NCI-H2196 treated with DMSO at 0.1 percent for 48 hours (cell line): ENCODE results near the gene MCOLN3.

Source experiments
- DNase-seq: peaks from one replicate; lab custom pipeline; 2025; ENCODE audit not compliant: unreplicated experiment; lab: John Stamatoyannopoulos, UW

MCOLN3 gene

GRCh38 chr1:85048296-85049064 lies at the start of gene MCOLN3:
MCOLN3 (minus strand) TSS chr1:85048500; CDS start chr1:85045360, 3,140 bp downstream.
- DNase-seq: peak; percentile 32

- no peak for DNase-seq
Observed at GRCh38 chr1:85093644-85094043, 45.3 kb upstream of the MCOLN3 start.

DNA sequence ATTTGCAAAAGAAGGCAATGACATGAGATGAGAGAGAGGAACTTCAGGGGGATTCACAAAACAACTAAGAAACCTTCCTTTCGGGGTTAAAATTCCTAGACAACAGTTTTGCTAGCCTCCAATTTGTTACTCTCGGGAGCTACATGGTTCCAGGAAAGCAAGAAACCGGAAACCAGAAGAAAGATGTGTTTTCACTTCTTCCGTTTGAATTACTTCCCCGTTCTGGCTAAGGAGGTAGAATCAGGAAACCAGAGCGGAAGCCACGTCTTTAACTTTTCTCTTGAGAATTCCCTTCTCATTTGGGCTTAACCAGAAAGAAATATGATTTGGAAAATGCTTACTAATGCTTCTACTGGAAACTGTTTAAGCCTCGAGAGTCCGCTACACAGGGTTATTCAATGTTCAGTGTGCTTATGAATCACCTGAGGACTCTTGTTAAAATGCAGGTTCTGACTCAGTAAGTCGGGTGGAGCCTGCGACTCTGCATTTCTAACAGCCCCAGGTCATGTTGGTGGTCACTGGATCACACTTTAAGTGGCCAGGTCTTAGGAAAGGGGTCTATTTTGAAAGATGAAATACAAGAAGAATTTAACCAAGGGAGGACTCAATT lies 43.5 kb upstream of the MCOLN3 start:
- no peak for DNase-seq

DNA sequence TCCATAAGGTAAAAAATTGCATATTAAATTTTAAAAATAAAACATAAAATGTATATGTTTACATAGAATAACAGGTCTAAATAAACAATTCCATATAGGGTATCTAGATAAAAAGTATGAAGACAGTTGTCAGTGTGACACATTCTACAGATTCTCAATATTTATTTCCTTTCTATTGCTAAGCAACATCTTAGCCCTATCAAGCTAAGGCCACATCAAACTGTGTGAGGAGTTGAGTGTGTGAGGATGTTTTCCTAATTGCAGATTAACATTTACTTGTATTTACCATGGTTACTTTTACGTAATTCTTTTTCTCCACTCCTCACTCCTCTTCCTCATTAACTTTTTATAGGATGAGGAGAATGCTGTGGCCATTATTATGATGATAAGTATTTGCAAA lies 41.9 kb upstream of the MCOLN3 start:
- no peak for DNase-seq

DNA sequence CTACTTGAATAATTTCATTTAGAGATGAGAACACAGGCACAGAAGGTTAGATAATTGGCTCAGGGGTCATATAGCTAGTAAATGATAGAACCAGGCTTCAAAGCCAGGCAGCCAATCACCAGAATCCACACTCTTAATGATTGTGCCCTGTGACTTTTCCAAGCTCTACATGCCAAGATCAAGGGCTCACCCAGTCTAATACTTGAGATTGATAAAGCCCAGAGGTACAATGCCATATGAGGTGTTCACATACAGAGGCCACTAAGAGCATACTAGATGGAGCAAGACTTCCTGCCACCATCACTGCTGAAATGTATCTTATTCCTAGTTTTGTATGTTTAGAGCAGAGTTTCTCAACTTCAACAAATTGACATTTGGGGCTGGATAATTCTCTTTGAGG lies 40.9 kb upstream of the MCOLN3 start:
- DNase-seq: no peak

DNA sequence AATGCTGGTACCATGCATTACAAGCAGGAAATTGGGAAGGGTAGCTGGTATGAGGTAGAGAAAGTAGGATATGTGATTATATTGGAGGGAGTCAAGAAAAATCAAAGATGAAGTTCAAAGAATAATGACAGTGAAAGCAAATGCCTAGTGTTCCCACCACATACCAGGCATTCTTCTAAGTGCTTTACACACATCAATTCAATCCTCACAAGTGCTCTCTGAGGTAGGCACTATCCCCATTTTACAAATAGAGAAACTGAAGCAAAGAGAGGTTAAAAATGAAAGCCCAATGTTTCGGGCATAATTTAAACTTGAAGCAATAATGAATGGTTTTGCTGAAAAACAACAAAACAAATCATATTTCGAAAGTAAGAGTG lies 40.1 kb upstream of the MCOLN3 start:
- DNase-seq: no peak

- no peak for DNase-seq
Observed at GRCh38 chr1:85087659-85088407, 39.5 kb upstream of the MCOLN3 start.

DNA sequence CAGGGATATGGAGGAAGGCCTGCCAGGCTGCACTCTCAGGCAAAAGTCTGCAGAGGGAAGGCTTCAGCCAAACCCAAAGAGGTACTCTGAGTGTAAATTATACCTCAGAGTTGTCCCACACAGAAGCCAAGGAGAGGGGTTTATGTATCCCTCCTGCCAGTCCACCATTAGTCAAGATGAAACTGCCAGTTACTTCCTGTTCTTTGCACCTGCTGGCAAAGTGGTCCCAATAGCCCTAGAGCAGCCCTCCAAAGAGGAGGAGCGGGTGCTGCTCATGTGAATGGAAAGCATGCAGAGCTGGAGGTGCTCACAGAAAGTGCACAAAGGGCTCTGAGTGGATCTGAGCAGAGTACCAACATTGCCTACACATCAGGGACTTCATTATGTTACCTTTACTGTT lies 37.1 kb upstream of the MCOLN3 start:
- DNase-seq: no peak

DNA sequence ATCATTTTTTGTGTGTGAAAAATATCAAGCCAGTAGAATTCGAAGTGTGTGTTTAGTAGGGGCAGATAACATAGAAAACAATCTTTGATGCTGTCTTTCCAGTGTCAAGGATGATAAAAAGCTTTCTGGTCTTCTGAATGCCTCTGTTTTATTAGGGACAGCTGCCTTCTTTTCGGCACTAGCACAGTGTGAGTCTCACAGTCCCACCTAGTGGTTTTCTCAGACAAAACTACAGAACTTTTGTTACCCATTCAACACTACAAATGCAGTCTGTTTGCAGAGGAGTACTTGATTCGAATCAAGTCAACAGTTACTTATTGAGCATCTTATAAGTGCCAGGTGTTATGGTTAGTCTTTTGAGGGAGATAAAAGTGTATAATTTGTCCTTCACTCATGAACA lies 30.6 kb upstream of the MCOLN3 start:
- no peak for DNase-seq

GRCh38 chr1:85074365-85074964 lies 26.2 kb upstream of the MCOLN3 start:
- DNase-seq: no peak

GRCh38 chr1:85070972-85071492 lies 22.7 kb upstream of the MCOLN3 start:
- no peak for DNase-seq

- DNase-seq: no peak
Observed at GRCh38 chr1:85068846-85069245, 20.5 kb upstream of the MCOLN3 start.

DNA sequence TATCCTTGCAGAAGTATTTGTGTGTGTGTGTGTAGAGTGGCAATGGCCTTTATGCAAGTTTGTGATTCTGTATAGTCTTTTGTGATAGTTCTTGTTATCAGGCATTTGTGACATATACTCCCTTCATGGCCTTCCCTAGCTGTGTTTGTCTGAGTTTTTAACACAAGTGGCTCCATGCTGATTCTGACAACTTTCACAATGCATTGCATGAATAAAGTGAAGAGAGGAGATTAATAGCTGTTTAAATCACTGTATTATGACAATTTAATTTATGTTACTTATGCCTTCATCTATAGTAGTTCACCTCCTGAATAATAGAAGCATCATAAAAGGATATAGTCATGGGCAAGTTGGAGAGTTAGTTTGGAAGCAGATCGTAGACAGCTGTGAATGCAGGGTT lies 17.2 kb upstream of the MCOLN3 start:
- DNase-seq: no peak

DNA sequence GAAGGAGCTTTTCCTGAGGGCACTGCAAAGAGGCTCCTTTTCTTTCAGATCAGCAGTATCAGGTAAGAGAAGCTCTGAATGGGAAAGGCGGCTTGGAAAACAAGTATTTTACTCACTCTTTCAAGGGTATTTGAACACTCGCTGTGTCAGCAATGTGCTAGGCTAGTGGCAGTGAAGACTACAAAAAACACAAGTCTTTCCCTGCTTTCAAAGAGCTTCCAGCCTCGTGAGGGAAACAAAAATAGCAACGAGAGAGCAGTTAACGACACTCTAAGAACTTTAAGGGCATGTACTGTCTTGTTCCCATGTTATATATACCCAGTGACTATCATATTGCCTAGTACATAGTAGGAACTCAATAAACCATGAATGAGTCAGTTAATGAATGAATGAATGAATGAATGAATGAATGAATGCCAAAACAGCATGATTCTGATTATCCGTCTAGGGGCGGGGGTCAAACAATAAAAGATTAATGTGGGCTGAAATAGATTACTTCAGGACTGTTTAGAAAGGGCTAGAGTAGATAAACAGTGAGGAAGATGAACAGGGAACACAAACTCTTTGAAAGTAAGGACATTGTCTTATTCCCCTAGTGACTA lies 14.2 kb upstream of the MCOLN3 start:
- DNase-seq: no peak

DNA sequence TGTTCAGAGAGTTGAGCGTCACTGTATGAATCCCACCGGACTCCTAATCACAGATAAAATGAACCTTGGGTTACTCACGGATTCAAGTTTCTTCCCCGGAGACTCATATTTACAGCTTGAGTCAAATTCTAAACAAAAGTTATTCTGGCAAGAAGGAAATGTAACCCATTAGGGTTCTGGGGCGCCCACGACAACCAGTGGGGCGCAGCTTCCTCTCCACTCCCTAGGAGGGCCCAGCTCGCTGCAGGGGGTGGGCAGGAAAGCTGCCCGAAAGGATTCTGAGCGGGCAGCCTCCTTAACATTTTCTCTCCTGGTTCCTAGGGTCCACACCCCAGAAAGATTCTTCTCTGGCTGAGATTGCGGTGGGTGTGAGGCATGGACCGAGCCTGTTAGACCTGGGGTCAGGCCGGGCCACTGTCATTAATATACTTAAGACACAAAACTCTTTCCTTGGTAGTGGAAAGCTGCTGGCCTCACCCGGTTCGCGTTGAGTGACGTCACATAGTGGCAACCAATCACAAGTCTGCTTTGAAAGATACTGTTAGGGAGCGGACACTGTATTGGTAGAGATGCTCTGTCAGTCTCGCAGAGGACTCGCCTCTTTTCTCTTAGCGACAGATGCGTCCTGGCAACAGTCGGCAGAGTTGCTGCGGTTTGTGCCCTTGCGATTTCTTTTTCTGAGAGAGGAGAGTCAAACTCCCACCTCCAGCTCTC lies 13.6 kb upstream of the MCOLN3 start:
- peak; percentile 17 for DNase-seq

DNA sequence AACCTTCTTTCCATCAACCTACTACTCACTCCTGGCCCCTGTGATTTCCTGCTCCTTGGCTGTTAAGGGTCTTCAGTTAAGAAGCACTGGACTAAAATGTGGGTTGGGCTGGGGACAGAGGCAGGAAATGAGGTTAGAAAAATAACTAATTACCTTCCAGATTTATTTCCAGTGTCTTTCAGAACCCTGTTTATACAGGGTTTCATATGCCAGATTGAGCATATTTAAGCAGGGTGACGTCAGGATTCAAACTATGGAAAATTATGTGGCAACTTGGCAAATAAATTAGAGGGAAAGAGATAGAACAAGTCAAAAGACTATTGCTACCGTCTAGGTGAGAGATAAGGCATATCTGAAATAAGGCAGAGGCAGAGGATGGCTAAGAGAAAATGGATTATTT lies 11.7 kb upstream of the MCOLN3 start:
- DNase-seq: no peak

DNA sequence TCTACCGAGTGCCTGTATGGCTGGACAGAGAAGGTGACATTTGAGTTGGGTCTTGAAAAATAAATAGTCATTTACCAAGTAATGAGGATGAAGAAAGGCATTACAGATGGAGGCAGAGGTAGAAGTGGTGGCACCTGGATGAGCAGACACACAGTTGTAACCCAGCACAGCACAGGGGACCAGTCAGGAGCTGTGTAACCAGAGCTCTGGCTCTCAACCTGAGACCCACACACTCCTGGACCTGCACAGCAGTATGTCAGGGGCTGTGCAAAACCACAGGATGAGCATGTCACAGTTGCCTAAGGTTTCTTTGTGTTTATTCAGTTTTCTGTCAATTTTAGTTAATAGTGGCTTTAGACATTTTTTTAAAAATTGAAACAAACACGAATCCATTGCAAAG lies 11.3 kb upstream of the MCOLN3 start:
- no peak for DNase-seq

DNA sequence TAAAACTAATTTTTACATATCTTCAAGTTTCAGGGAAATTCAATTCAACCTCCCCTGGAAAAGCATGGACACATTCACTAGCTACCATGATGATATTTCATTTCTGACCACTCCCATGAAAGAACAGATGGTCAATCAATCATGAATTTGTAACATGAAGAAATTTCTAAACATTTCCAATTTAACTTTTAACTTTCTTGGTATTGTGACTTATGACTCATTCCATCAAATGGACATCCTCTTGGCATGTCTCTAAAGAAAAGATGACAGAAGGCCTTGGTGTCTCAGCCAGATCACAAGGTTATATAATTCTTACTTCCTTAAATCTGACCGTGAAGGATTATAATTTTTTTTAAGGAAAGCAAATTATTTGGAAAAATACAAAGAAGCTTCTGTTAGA lies 10.5 kb upstream of the MCOLN3 start:
- DNase-seq: no peak

- no peak for DNase-seq
Observed at GRCh38 chr1:85058311-85058710, 10.0 kb upstream of the MCOLN3 start.

GRCh38 chr1:85054664-85055063 lies 6.4 kb upstream of the MCOLN3 start:
- no peak for DNase-seq
